ENCODE measurements around the gene DCAF12.

DCAF12 gene

GRCh38 chr9:34124926-34125325 is 1.6 kb downstream of the DCAF12 start:
- DNase-seq, result no peak

DNA sequence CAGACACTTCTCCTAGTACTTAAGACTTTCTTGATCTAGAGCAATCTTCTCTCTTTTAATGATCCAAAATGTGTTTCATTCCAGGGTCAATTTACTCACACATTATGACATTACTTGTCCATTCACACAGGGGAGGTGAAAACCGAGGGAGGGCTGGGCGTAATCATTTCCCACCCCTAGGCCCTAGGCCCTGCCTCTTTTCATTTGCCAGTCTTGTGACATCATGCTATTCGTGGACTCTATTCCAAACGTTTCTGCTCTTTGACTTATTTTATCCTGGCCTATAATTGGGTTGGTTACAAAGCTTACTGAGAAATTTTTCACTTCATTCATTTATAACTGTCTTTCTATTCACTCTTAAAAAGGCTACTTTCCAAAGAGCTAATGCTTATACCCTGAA is 2.4 kb downstream of the DCAF12 start:
- no peak for DNase-seq

GRCh38 chr9:34123682-34124081 is 2.8 kb downstream of the DCAF12 start:
- no peak for DNase-seq

DNA sequence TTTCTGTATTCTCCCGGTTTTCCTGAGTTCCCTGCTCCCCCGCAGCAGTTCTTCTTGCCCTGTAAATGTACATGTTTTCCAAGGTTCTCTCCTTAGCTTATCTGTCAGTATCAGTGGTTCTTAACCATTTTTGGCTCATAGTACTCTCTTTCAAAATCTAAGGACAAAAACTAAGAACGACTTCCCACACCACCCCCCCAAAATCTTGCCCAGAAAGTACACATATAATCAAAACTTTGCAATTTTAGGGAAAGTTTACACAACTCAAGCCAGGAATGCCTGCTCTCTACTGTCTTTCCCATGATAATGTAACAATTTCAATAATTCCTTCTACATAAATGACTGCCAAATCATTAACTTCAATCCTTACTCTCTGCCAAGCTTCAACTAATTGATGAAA is 4.5 kb downstream of the DCAF12 start:
- no peak for DNase-seq

GRCh38 chr9:34119713-34120112 is 6.8 kb downstream of the DCAF12 start:
- DNase-seq, result no peak

- no peak for DNase-seq
Measured at GRCh38 chr9:34114436-34114835, 12.1 kb downstream of the DCAF12 start.

DNA sequence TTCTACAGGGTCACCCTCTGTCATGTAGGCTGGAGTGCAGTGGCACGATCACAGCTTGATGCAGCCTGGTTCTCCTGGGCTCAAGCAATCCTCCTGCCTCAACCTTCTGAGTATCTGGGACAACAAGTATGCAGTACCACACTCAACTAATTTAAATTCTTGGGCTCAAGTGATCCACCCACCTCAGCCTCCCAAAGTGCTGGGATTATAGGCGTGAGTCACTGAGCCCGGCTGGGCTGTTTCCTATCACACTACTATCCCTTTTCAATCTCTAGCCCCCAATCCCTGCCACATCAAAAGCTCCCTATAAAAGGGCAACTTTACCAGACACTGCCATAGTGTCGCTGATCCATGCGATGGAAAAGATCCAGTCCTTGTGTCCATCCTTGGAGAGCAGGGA is 20.4 kb downstream of the DCAF12 start:
- no peak for DNase-seq

DNA sequence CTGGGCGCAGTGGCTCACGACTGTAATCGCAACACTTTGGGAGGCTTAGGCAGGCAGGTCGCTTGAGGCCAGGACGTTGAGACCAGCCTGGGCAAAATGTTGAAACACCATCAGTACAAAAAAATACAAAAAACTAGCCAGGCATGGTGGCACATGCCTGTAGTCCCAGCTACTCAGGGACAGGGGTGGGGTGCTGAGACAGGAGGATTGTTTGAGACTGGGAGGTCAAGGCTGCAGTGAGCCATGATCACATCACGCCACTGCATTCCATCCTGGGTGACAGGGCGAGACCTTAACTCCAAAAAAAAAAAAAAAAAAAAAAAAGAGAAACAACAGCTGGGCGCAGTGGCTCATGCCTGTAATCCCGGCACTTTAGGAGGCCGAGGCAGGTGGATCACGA is 23.7 kb downstream of the DCAF12 start:
- DNase-seq, result no peak

GRCh38 chr9:34098307-34098706 is 28.2 kb downstream of the DCAF12 start:
- no peak for DNase-seq

DNA sequence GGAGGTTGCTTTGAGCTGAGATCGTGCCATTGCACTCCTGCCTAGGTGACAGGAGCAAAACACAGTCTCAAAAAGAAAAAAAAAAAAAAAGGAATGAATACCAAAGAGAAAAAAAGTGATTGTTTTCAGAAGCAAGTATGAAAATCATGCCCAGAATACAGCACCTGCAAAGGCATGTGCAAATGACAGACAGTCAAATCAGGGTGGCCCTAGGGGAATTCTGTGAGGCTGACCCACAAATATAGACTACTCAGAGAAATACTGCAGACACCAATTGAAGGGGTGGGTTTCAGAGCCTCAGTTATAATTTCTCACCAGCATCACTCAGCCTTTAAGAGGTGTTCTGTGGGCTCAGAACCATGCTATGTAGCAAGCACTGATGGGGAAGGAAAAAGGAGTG is 28.6 kb downstream of the DCAF12 start:
- no peak for DNase-seq

DNA sequence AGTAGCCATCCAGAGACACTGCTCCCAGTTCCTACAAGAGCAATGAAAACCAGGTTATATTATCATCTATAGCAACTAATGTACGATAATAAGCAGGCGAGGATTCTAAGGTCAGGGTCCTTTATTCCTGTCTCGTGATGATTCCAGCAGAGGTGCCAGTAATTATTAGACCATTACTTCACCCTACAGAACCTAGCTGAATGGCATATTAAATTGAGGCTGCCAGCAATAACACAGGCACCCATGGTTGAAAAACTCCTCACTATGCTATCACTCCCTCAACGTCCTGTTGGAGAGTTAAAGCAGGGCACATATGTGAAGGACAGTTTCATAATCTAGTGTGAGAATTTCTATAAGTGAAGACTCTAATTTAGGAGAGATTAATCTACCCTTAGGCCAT is 29.7 kb downstream of the DCAF12 start:
- DNase-seq, result no peak

GRCh38 chr9:34093578-34093977 is 32.9 kb downstream of the DCAF12 start:
- no peak for DNase-seq

- DNase-seq, result no peak
Measured at GRCh38 chr9:34089311-34089710, 37.2 kb downstream of the DCAF12 start.

DNA sequence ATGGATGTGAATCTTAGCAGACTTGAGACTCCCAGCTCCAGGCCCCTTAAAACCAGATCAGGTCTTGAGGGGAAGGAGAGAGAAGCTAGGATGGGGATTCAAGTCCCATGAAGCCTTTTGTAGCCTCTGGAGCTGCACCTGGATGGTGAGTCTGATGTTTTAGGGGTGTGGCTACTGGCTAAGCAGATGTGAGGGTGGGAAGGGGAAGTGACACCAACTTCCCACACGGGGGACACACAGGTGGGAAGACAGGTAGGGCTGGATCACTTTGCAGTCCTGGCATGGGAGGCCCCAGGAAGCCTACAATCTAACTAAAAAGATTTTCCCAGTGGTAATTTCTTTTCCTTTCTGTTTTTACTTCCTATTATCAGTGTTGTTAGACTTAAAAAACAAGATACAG is 39.1 kb downstream of the DCAF12 start:
- no peak for DNase-seq

DNA sequence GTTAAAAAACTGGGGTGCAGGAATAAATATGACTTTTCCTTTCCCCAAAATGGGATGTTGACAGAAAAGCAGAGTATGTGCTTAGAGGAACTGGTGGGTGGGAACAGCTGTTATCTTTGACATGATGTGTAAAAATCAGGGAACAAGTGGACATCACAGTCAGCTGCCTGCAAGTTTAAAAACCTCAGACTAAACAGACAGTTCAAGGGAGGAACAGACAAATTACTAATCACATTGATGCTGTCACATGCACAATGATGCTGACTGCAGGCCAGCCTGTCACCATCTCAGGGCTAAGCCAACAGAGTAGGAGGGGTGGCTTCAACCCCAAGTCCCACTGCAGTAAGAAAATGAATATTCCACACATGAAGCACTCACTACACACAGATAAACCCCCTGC is 39.6 kb downstream of the DCAF12 start:
- DNase-seq, result no peak

DNA sequence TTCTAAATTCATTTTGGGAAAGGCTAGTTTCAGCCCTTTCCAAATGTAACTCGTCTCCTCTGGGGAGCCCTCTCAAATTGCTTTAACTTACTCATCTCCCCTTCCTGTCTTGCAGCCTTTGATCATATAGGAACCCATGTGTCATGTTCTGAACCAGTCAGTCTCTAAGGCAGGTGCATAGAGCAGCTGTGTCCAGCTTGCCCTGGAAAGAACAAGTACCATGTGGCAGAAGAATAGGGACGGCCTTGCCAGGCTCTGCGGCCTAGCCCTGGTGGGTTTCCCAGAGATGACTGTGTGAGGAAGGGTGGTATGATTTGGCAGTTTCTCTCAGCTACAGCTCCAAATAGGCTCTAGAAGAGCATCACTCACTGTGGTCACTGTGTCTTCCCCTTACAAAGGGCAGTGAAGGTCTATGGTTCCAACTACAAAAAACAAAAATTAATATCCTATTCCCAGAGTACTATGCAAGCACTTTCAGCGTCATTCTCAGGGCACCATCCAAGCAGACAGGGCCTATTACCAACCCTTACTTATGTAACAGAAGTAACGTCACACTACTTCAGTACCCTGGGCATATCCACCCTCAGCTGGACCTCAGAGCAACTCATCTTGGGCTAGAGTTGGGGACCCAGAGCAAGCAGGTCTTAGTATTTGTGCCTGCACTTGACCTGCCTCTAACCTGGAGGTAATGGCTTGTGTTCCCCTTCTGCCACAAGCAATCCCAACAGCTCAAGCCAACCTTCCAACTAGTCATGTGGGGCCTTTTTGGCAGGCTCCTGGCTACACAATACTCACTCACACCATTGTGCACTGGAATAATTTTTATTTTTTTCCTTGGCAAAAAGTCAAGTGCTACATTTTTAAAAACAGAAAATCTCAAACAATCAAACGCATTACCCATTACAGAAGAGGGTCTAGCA is 40.7 kb downstream of the DCAF12 start:
- no peak for DNase-seq

- DNase-seq, result no peak
Measured at GRCh38 chr9:34084562-34084961, 41.9 kb downstream of the DCAF12 start.

DNA sequence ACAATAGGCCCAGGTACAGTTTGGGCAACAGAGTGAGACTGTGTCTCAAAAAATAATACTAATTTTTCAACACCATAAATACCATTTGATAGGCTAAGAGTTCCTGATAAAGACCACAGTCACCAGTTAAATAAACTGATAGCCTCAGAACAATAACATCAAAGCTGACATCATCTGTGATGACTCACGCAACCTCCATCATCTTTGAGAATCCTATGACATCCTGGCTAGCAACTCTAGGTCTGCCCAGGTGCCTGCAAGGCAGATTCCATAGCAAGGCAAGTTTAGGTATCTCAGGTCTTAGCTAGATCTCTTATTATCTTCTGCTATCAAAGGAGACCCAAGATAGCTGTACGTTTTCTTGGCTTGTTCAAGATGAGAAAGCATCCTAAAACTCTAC is 47.3 kb downstream of the DCAF12 start:
- no peak for DNase-seq

DNA sequence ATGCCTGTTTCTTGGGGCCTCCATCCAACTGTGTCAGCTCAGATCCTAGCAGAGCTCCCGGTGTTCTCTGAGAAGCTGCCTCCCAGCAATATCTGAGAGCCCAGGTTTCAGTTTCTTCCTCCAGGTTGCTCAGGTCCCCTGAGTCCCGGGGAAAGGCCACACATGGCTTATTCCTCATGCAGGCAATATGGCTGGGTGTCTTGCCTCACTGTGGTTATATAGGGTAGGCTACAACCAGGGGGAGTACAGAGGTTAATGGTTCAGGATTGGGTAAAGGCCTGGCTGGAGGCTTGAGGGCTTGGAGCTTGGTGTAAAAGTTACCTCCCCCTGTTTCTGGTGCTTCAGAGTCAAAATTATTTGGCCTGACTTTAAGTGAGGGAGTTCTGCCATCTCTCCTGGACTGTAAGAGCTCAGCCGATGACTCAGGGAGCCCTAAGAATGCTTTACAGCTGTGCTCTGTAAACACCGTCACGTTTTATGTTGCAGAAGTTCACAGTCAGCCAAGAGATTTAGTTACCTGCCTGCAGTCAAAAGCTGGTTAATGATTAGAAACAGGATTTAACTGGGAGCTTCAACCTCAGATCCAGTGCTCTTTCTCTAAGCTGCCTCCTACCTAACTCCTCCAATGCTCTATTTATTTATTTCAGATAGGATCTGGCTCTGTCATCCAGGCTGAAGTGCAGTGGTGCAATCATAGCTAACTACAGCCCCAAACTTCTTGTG is 53.5 kb downstream of the DCAF12 start:
- DNase-seq, result no peak

DNA sequence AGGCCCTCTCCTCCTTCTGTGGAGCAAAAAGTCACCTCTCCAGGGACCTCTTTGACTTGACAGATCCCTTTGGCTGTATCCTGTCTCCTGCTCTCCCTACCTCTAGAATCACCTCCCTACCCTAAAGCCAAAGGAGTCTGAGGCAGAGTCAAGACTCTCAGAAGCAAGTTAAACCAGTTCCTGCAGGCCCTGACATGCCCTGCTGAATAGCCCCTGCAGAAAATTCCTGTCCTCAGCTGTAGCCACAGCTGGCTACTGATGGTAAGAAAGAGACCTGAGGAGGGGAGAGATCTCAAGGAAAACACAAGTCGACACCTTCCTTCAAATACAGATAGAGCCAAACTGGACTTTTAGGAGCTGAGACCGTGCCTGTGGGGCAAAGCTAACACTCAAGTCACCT is 54.1 kb downstream of the DCAF12 start:
- no peak for DNase-seq

GRCh38 chr9:34070606-34071324 is 55.7 kb downstream of the DCAF12 start:
- DNase-seq, result no peak

DNA sequence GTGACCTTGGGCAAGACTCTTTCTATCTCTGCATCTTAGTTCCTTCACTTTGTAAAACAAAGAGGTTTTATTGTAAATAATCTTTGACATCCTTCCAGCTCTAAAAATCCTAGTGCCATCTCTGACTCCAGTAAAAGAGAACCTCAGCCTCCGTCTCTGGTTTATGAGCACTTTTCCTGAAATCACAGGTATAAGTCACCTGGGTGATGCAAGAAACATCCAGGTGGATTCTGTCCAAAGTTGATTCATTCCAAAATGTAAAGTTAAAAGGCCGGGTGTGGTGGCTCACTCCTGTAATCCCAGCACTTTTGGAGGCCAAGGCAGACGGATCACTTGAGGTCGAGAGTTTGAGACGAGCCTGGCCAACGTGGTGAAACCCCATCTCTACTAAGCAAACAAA is 56.7 kb downstream of the DCAF12 start:
- no peak for DNase-seq

DNA sequence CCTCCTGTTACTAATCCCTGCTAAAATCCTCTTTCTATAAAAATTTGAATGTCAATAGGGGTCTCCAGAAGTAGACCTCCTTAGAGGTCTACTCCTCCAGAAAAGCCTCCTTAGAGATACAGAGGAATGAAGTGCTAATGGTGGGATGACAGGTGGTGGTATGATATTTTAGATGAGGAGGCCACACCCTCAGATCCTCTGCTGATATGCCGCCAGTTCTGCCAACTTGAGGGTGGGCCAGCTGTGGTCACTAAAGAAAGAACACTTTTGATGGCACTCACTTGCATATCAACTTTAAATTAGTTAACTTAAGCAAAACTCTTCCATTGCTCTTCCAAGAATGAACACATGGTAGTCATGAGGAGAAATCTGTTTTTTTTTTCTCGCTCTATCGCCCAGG is 61.0 kb downstream of the DCAF12 start:
- DNase-seq, result no peak

- DNase-seq, result no peak
Measured at GRCh38 chr9:34059954-34060353, 66.5 kb downstream of the DCAF12 start.

Measured in SHP77 (cell line).